Astrocyte of the hippocampus (primary cell): ENCODE data around the gene CARNS1.
"Not testable (repeated sequence)": the region's sequence is repeated elsewhere in the genome, so short reads cannot be mapped to it uniquely, and the experiment has no call there.

ENCODE experiments used
- DNase-seq: peaks from one replicate; pipeline ENCODE4 v3.0.0; 2011; ENCODE audit warnings: low read depth, low spot score

The CARNS1 gene

DNA sequence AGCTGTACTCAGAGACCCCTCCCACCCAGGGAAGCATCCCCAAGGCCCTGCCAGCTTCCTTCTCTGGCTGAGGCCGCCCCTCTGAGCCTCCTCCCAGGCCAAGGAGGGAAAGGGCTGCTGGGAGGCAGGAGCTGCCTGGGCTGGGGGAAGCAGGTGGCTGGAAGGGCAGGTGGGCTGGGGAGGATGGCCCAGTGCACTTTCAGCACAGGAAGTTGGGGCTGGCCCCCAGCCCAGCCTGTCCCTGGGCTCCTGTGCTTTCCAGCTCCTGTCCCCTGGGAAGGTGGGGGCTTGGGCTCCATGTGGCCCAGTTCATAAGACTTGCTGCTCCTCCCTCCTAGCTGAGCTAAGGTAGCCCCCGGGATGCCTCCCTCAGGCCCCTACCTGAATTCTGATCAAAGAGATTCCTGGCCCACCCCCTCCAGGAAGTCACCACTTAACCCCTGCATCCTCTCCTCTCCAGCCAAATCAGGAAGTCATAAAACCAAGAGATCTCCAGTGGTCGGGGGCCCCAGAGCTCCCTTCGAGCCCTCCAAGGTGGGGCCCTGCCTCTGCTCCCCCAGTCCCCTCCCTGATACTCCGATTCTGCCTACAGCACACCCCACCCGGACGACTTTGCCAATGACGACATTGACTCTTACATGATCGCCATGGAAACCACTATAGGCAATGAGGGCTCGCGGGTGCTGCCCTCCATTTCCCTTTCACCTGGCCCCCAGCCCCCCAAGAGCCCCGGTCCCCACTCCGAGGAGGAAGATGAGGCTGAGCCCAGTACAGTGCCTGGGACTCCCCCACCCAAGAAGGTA, 18.7 kb upstream of the CARNS1 start:
- DNase-seq: no peak

DNA sequence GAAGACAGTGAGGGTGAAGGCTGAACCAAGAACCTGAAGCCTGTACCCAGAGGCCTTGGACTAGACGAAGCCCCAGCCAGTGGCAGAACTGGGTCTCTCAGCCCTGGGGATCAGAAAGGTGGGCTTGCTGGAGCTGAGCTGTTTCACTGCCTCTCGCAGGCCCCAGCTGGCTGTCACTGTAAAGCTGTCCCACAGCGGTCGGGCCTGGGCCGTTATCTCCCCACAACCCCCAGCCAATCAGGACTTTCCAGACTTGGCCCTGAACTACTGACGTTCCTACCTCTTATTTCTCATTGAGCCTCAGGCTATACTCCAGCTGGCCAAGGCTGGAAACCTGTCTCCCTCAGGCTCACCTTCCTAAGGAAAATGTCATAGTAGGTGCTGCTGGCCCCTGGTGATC, 17.9 kb upstream of the CARNS1 start:
- no peak for DNase-seq

DNA sequence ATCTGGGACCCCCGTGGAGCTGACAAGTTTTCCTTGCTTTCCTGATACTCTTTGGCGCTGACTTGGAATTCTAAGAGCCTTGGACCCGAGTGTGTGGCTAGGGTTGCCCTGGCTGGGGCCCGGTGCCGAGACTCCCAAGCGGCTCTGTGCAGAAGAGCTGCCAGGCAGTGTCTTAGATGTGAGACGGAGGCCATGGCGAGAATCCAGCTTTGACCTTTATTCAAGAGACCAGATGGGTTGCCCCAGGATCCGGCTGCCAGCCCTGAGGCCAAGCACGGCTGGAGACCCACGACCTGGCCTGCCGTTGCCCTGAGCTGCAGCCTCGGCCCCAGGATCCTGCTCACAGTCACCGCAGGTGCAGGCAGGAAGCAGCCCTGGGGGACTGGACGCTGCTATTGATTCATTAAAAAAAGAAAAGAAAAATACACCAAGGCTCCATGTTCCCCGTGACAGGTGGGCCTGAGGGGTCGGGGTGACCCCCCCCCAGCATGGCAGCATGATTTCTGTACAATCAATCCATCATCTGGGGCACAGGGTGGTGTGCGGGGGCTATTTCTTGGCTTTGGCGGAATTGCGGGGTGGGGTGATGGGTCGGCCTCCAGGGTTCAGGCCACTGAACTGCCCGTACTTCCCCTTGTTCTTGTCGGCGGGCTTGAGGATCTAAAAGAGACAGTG, 17.4 kb upstream of the CARNS1 start:
- DNase-seq: no peak

DNA sequence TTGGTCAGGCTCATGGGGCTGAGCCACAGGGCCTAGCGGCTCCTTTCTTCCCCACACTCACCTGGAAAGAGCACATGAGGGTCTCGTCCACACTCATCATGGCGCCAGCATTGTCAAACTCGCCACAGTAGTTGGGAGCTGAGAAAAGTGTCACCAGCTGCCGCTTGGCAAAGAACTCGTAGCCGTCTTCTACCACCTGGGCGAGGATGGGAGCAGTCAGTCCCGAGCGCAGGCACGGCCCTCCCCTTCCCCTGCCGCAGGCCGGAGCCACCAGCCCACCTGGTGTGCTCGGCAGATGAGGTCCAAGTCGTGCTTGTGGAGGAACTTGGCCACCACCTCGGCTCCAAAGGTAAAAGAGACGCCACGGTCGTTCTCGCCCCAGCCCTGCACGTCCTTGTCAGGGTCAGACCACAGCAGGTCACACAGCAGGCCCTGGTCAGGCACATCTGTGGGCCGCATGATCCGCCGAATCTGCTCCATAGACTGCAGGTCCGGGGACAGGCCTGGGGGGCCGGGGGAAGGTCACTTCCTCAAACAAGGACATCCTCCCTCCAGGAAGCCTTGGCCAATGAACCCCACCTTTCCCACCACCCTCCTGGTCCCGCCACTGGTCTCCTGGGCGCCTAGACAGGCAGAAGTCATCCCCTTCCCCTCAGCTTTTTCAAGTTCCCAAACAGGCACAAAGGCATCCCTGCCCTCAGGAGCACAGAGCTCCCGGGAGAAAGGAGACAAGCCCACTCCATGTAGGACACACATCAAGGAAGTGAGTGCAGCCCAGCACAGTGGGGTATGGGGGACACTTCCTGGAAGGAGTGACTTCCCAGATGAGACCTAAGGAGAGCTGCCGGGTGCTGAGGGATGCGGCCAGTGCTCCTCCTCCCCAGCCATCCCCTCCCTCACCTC, 16.6 kb upstream of the CARNS1 start:
- no peak for DNase-seq

DNA sequence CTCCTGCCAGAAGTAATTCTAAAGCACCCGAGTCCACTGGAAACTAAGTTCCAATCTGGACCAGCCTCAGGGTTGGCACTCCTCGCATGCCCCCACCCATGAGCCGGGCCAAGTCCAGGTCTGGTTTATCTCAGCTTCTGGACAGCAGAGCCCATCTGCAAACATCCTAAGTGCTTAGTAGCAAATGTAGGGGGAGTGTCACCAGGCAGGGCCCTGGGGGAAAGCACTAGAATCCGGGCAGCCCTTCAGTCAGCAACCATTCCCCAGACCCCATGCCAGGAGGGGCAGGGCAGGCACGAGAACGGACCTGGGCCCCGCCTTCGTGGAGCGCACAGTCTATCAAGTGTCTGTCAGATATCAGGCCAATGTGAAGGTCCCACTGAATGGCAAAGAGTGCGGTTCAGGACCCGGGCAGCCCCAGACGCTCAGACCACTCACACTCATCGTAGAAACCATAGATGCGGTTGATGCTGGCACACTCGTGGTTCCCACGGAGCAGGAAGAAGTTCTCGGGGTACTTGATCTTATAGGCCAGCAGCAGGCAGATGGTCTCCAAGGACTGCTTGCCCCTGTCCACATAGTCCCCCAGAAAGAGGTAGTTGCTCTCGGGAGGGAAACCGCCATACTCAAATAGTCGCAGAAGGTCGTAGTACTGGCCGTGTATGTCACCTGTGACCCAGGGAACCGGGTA, 15.1 kb upstream of the CARNS1 start:
- no peak for DNase-seq

DNA sequence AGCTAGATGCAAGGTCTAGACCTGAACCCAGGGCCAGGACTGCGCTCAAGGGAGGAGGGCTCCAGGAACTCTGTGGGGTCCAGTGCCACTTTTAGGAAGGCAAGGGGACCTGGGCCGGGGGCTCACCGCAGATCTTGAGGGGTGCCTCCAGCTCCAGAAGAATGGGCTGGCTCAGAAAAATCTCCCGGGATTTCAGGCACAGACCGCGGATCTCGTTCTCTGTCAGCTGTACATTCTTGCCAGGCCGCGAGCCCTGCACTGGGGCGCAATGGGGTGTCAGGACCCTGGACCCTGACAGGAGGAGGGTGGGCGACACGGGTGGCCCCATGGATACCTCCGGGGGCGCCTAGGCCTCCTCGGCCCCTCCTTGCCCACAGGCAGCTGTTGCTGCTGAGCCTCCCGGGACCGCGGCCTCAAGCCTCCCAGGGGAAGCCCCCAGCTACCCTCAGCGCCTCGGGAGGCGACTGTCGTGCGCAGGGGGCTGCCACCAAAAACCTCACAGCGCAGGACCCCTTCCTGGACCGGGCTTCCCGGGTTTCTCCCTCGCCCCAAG, 14.5 kb upstream of the CARNS1 start:
- DNase-seq: peak; percentile 36

DNA sequence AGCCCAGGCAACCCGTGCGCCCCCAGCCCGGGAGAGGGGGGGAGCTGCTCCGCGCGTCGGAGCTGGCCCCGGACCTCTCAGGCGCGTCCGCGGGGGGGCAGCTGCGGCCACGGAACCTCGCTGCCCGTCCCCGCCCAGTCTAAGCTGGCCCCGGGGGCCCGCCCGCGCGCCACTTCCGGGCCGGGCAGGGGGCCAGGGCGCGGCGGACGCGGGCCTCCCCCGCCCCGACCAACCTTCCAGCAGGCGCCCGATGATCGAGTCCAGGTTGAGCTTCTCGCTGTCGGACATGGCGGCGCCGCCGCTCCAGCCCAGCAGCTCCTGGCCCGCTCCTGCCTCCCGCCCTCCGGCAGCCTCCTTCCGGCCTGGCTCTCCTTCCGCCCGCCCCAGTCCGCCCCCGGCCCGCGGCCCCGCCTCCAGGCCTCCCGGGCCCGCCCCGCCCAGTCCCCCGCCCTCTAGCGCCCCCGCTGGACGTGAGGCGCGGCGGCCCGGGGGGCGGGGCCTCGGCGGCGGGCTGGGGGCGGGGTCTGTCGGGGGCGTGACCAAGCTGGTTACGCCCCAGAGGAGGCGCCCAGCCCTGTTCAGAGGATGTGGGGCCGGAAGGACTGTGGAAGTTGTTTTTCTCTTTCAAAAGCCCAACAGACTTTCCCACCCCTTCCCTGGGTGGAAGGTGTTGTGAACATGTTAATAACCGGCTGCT, 13.8 kb upstream of the CARNS1 start, which contains the start of gene PPP1CA:
TSS of gene PPP1CA (minus strand) at position 364 of the 697 bp plus-strand sequence. CDS start at position 288, 76 bp downstream.
- peak; percentile 95 for DNase-seq

DNA sequence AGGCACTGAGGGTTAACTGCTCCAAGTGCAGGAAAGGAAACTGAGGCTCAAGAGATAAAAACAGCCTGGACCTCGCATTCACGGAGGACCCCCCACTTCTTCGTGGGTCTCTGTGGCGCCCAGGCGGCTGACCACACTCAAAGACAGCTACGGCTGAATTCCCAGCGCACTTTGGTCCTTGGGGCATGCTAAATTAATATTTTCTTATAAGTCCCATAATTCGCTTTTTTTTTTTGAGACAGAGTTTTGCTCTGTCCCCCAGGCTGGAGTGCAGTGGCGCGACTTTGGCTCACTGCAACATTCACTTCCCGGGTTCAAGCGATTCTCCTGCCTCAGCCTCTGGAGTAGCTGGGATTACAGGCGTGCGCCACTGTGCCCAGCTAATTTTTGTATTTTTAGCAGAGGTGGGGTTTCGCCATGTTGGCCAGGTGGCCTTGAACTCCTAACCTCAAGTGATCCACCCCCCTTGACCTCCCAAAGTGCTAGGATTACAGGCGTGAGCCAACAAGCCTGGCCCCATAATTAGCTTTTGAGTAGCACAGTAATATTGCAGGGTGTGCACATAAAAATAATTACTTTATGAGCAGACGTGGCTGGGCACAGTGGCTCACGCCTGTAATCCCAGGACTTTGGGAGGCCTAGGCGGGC, 13.2 kb upstream of the CARNS1 start:
- not testable (repeated sequence) for DNase-seq

DNA sequence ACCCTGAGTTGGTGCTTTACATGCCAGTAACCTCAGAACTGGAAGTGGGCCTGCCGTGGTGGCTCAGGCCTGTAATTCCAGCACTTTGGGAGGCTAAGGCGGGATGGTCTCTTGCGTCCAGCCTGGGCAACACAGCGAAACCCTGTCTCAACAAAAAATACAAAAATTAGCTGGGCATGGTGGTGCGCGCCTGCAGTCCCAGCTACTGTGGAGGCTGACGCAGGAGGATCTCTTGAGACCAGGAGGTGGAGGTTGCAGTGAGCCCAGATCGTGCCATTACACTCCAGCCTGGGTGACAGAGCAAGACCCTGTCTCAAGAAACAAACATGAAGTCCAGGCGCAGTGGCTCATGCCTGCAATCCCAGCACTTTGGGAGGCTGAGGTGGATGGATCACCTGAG, 12.4 kb upstream of the CARNS1 start:
- DNase-seq: not testable (repeated sequence)

DNA sequence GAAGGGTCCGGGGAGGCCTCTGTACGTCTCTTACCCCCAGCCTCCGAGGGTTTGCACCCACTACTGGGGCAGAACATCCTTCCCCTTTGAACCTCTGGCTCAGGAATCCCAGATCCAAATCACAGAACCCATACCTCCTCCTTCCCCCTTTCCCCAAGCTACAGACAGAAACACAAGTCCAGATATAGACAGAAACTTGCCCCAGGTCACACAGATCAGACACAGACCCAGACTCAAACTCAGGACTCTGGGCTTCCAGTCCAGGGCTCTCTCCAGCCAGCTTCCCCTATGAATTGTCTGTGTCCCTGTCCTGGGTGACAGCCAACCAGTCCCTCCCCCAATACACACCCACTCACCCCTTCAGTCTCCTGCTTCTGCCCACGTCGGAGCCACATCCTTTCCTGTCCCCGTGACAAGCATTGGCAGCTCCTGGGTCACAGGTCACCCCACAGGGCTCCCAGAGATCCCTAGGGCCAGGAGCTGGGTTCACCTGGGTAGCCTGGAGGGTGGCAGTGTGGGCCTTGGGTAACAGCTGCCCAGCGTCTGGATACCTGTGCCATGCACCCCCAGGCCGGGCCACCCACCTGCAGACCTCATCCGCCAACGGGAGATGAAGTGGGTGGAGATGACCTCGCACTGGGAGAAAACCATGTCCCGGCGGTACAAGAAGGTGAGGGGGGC, 10.8 kb upstream of the CARNS1 start:
- no peak for DNase-seq

DNA sequence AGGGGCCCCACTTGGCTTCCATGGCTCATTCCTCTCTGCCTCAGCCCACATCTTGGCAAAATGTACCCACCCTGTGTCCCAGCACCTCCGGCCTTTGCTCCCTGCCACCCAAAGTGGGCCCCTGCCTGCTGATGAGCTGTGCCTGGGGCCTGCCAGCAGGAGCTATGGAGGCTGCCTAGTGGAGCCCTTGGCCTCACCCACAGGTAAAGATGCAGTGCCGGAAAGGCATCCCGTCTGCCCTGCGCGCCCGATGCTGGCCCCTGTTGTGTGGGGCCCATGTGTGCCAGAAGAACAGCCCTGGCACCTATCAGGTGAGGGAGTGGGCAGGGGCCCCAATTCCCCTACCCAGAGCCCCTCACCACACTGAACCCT, 10.3 kb upstream of the CARNS1 start:
- no peak for DNase-seq

DNA sequence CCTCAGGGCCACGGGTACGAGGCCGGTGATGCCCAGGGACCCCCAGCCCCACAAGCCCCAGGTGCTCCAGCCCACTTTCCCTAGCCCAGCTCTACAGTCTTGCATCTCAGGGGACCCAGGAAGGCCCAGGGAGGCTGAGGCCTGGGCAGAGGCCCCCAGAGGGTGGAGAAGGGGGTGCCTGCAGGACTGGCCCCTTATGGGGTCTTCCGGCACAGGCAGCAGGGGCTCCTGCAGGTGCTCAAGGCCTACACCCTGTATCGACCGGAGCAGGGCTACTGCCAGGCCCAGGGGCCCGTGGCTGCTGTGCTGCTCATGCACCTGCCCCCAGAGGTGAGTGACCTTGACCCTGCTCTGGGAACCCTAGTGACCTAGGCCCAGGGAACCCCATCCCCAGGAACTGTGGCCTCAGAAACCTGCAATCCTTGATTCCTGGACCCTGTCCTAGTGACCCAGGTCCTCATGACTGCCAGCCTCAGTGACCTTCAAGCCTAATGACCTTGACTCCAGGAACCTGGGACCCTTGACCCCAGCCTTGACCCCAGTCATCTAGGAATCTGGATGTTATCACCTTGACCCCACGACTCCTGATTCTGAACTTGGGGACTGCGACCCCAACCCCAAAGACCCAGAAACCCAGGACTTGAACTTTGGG, 9.7 kb upstream of the CARNS1 start:
- DNase-seq: no peak

DNA sequence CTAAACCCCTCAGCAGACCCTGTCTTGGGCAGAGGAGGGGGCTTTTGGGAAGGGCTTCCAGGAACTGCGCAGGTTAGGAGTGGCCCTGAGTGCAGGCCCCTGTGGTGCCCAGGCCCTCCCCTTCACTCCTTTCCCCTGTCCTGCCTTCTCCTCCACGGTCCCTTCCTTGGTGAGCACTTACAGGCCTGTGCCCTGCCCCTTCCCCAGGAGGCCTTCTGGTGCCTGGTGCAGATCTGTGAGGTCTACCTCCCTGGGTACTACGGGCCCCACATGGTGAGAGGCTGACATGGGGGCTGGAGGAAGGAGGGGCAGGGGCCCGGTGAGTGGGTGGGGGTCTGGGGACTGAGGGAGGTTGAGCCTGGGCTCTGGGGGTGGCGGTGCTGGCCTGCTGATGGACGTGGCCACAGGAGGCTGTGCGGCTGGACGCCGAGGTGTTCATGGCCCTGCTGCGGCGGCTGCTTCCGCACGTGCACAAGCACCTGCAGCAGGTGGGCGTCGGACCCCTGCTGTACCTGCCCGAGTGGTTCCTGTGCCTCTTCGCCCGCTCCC, 9.0 kb upstream of the CARNS1 start:
- DNase-seq: no peak

DNA sequence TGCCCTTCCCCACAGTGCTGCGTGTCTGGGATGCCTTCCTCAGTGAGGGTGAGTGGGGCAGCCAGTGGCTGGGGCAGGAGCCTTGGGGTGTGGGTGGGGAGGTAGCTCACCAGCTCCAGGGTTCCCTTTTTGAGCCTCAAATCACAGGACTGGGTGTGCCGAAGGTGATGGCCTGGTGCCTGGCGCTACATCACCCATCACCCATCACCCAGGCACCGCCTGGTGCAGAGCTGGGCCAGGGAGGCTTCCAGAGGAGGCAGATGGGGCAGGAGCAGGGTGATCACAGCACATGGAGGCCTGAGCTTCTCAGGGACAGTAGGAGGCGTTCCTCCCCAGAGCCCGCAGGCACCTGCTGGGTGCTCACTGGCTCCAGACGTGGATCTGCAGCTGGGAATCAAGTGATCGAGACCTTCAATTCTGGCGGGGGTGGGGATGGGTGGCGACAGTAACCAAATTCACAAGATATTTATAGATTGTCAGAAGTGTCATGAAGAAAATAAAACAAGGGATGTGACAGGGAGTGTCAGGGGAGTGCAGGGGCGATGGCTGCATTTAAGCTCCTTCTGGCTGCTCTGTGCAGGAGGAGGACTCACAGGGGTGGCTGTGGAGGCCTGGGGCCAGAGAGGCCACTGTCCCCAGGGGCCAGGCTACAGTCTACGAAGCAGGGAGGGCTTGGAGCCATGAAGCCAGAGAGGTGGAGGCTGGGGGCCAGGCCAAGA, 8.3 kb upstream of the CARNS1 start:
- no peak for DNase-seq

DNA sequence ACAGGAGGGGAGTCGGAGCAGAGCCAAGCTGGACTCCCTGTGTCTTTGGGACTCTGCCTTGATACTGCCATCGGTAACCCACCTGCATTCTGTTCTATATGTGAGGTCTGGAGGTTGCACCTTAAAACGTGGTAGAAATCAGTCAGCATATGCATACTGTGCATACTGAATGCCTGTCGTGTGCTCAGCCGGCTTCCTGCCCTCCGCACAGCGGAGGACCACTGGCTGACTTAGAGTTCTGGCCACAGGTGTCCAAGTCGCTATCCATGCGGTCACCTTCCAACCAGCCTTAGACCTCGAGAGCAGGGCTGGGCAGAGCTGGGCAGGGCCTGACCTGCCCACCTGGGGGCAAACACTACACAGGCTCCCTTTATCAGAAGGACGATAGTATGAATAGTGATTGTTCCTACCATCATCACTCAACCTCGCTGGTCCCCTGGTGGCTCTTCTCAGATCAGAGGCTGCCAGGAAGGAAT, 7.8 kb upstream of the CARNS1 start:
- DNase-seq: no peak

DNA sequence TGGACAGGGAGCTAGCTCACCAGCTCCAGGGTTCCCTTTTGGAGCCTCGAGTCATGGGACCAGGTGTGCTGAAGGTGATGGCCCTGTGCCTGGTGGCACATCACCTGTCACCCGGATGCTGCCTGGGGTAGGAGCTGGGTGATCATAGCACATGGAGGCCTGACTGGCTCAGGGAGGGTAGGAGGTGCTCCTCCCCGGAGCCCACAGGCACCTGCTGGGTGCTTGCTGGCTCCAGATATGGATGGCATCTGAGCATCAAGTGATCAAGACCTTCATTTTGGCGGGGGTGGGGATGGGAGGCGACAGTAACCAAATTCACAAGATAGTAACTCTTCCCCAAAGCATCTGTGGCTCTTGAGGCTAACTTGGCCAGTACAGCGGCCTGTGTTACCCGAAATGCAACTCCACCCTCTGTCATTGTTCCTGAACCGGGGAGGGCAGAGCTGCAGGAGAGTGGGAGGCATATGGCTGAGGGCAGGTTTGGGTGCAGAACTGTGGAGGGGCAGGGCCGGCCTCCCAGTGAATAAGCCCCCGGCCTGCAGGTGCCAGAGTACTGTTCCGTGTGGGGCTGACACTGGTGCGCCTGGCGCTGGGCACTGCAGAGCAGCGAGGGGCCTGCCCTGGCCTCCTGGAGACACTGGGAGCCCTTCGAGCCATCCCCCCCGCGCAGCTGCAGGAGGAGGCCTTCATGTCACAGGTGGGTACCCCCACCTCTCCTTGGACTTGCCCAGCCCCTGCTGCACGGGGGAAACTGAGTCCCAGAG, 6.9 kb upstream of the CARNS1 start:
- DNase-seq: no peak

DNA sequence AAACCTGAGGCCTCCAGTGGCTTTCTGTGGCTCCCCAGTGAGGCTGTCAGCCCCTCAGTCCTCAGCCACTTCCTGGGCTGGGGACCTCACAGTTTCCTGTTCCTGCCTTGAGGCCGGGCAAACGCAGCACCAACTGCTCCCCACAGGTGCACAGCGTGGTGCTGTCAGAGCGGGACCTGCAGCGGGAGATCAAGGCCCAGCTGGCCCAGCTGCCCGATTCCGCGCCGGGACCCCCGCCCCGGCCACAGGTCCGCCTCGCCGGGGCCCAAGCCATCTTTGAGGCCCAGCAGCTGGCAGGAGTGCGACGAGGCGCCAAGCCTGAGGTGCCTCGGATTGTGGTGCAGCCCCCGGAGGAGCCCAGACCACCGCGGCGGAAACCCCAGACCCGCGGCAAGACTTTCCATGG, 6.2 kb upstream of the CARNS1 start:
- DNase-seq: no peak
